Neuronal stem cell (in vitro differentiated cells): ENCODE data around the gene KRTAP10-6.

Experiments
- DNase-seq: peaks from one replicate; pipeline ENCODE4 v3.0.0-alpha.2; 2013; ENCODE audit warnings: low spot score
- H2AFZ ChIP-seq: one replicate; pipeline ENCODE4 v1.6.1; 2013; ENCODE audit warnings: mild to moderate bottlenecking, low read length, inconsistent platforms
- H2AK5ac ChIP-seq: 2 replicates; pipeline ENCODE4 v1.6.1; 2013; ENCODE audit warnings: low read depth, mild to moderate bottlenecking, inconsistent platforms, low read length, moderate library complexity, mixed read lengths
- H2BK120ac ChIP-seq: 2 replicates; pipeline ENCODE4 v1.6.1; 2013; ENCODE audit warnings: low read depth, mild to moderate bottlenecking, inconsistent platforms, low read length, moderate library complexity, mixed read lengths
- H2BK12ac ChIP-seq: one replicate; pipeline ENCODE4 v1.6.1; 2013; ENCODE audit warnings: low read length, inconsistent platforms
- H2BK15ac ChIP-seq: 2 replicates; pipeline ENCODE4 v1.6.1; 2013; ENCODE audit warnings: mild to moderate bottlenecking, low read length, inconsistent platforms, mixed read lengths
- H2BK5ac ChIP-seq: one replicate; pipeline ENCODE4 v1.6.1; 2013; ENCODE audit warnings: inconsistent platforms, mild to moderate bottlenecking, low read length, moderate library complexity
- H3K14ac ChIP-seq: one replicate; pipeline ENCODE4 v1.6.1; 2013; ENCODE audit warnings: low read length, inconsistent platforms
- H3K18ac ChIP-seq: 2 replicates; pipeline ENCODE4 v1.6.1; 2013; ENCODE audit warnings: low read length, inconsistent platforms
- H3K23ac ChIP-seq: 2 replicates; pipeline ENCODE4 v1.6.1; 2013; ENCODE audit warnings: low read depth, mild to moderate bottlenecking, mixed read lengths, low read length, inconsistent platforms; ENCODE audit not compliant: poor library complexity
- H3K27ac ChIP-seq: replicated peaks from 3 replicates; pipeline ENCODE4 v1.5.1; 2013; ENCODE audit warnings: low read length, inconsistent platforms
- H3K27me3 ChIP-seq, 3 experiments: 2 replicates each; pipeline ENCODE4 v1.6.1; 2013; ENCODE audit warnings: low read length in 3 of 3, mild to moderate bottlenecking in 2 of 3, inconsistent platforms in 1 of 3, low read depth in 1 of 3, mixed read lengths in 1 of 3, moderate library complexity in 1 of 3; ENCODE audit not compliant: control insufficient read depth in 3 of 3, insufficient read depth in 3 of 3
- H3K36me3 ChIP-seq, 2 donors: replicated peaks in 1 of 2; 2 replicates each; pipeline ENCODE4 v1.6.1; 2013; ENCODE audit warnings: low read length in 2 of 2; ENCODE audit not compliant: control insufficient read depth in 2 of 2, insufficient read depth in 2 of 2
- H3K4ac ChIP-seq: 2 replicates; pipeline ENCODE4 v1.6.1; 2013; ENCODE audit warnings: inconsistent platforms, mild to moderate bottlenecking, low read length, moderate library complexity
- H3K4me1 ChIP-seq, 2 donors: 1 replicate in 1 of 2; 2 replicates in 1 of 2; pipeline ENCODE4 v1.6.1; 2013; ENCODE audit warnings: low read length in 2 of 2, low read depth in 1 of 2; ENCODE audit not compliant: control insufficient read depth in 2 of 2, insufficient read depth in 1 of 2
- H3K4me2 ChIP-seq: one replicate; pipeline ENCODE4 v1.6.1; 2013; ENCODE audit warnings: mild to moderate bottlenecking, low read length, inconsistent platforms; ENCODE audit not compliant: insufficient read depth, poor library complexity, severe bottlenecking
- H3K4me3 ChIP-seq, 2 donors: 2 replicates each; pipeline ENCODE4 v1.5.1; 2013; ENCODE audit warnings: low read length in 2 of 2, mild to moderate bottlenecking in 2 of 2, inconsistent platforms in 1 of 2, moderate library complexity in 1 of 2
- H3K79me1 ChIP-seq: one replicate; pipeline ENCODE4 v1.6.1; 2013; ENCODE audit warnings: low read depth, mild to moderate bottlenecking, inconsistent platforms, low read length, moderate library complexity
- H3K9ac ChIP-seq: one replicate; pipeline ENCODE4 v1.6.1; 2013; ENCODE audit warnings: mild to moderate bottlenecking, low read depth, low read length, inconsistent platforms; ENCODE audit not compliant: poor library complexity
- H3K9me3 ChIP-seq, 2 donors: replicated peaks in 1 of 2; 2 replicates each; pipeline versions ENCODE3 to v1.6.1; 2013; ENCODE audit warnings: low read length in 2 of 2, mild to moderate bottlenecking in 2 of 2, inconsistent platforms in 1 of 2, low read depth in 1 of 2, mixed read lengths in 1 of 2, moderate library complexity in 1 of 2; ENCODE audit not compliant: control insufficient read depth in 2 of 2, insufficient read depth in 1 of 2
- H4K8ac ChIP-seq: one replicate; pipeline ENCODE4 v1.6.1; 2013; ENCODE audit warnings: low read depth, mild to moderate bottlenecking, inconsistent platforms, low read length, moderate library complexity
- H4K91ac ChIP-seq: one replicate; pipeline ENCODE4 v1.6.1; 2013; ENCODE audit warnings: low read length, low read depth, mild to moderate bottlenecking, inconsistent platforms; ENCODE audit not compliant: poor library complexity
- WGBS, 2 donors: extraction: QIAGEN DNeasy Blood & Tissue Kit; methylation state at CpG; one replicate each; pipeline ENCODE4 v1.1.7; 2013; ENCODE audit warnings: missing lambda C conversion rate in 2 of 2, mixed read lengths in 1 of 2; ENCODE audit not compliant: insufficient read length in 2 of 2, insufficient replicate concordance in 1 of 2; ENCODE audit errors: extremely low coverage in 2 of 2; 5-methylcytosine and 5-hydroxymethylcytosine counted together

Gene KRTAP10-6

DNA sequence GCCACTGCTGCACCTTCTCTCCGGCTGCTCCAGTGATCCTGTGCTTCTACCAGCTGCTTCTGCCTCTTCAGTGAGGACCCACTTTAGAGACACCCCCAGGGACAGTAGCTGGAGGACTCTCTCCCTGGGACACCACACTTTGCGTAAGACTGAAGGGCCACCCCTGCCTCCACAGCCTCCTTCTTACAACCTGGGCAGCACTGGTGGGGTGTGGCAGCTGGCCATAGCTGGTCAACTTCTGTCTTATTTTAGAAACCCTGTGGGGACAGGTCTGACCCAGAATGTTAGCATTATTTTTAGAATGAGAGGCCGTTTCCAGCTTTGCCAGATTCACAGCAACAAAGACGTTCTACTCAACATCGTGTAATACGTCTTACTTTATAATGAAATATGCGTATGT, 33.5 kb upstream of the KRTAP10-6 start:
- H2BK120ac ChIP-seq: no peak overlapping the region
- H2BK12ac ChIP-seq: no peak overlapping the region
- no peak overlapping the region for H3K4ac ChIP-seq
- no peak overlapping the region for H2AFZ ChIP-seq
- no peak overlapping the region for H2BK5ac ChIP-seq
- WGBS, 2 donors: no CpG with 5 or more reads among the region's 7 CpGs
- H3K27me3 ChIP-seq: no peaks in the 10 kb centered on the region
- no peak overlapping the region for H3K14ac ChIP-seq
- no peak overlapping the region for H4K91ac ChIP-seq
- no peak overlapping the region for H3K18ac ChIP-seq
- no peaks in the 10 kb centered on the region for H3K79me1 ChIP-seq
- H2AK5ac ChIP-seq: no peak overlapping the region
- no peak overlapping the region for H3K4me3 ChIP-seq
- H3K4me2 ChIP-seq: no peak overlapping the region
- H3K9ac ChIP-seq: no peak overlapping the region
- no peaks in the 10 kb centered on the region for H3K36me3 ChIP-seq
- H4K8ac ChIP-seq: no peak overlapping the region
- H2BK15ac ChIP-seq: no peak overlapping the region
- peaks cover 4 to 8% of the 10 kb centered on the region in 2 donors for H3K9me3 ChIP-seq
- H3K27ac ChIP-seq: no peak overlapping the region
- DNase-seq: no peak
- no peak overlapping the region for H3K23ac ChIP-seq
- no peaks in the 10 kb centered on the region for H3K4me1 ChIP-seq

DNA sequence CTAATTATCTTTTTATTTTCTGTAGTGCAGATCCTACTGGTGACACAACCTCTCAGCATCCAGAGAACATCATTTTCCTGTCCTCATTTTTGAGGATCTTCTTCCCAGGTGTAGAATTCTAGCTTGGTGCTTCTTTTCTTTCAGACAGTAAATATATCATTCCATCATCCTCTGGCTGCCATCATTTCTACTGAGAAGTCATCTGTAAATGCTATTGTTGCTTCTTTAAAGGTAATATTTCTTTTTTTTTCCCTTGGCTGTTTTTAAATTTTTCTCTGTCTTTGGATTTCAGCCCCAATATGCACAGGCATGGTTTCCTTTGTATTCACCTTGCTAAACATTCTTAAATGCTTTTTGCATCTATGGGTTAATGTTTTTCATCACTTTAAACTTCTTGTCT, 31.3 kb upstream of the KRTAP10-6 start:
- Histone ChIP-seq H2BK12ac (no peak overlapping the region), H3K4me1 (no peaks in the 10 kb centered on the region), H2BK15ac (no peak overlapping the region), H3K23ac (no peak overlapping the region), H2AFZ (no peak overlapping the region), H4K8ac (no peak overlapping the region), H3K79me1 (no peaks in the 10 kb centered on the region), H2BK120ac (no peak overlapping the region), H3K27me3 (no peaks in the 10 kb centered on the region), H3K18ac (no peak overlapping the region), H3K14ac (no peak overlapping the region), H3K9ac (no peak overlapping the region), H2BK5ac (no peak overlapping the region), H4K91ac (no peak overlapping the region), H3K9me3 (peaks cover 8 to 10% of the 10 kb centered on the region in 2 donors), H2AK5ac (no peak overlapping the region), H3K27ac (no peak overlapping the region), H3K36me3 (no peaks in the 10 kb centered on the region), H3K4ac (no peak overlapping the region), H3K4me3 (no peak overlapping the region), H3K4me2 (no peak overlapping the region)
- no peak for DNase-seq

DNA sequence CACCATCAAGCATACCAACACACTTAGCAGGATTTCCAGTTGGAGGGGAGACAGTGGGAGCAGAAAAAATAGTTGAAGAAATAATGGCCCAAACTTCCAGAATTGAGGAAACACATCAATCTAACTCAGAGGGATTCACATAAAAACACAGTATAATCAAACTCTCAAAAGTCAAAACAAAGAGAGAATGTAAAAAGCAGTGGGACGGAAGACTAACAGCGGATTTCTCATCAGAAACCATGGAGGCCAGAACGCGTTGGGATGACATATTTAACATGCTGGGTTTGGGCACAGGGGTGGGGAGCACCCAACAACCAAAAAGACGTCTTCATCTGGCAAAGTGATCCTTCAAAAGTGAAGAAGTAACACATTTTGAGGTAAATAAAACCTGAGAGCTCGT, 27.6 kb upstream of the KRTAP10-6 start:
- Histone ChIP-seq H3K27me3 (no peaks in the 10 kb centered on the region), H3K36me3 (no peaks in the 10 kb centered on the region), H2BK120ac (no peak overlapping the region), H3K4me1 (no peaks in the 10 kb centered on the region), H4K91ac (no peak overlapping the region), H2BK12ac (no peak overlapping the region), H2AFZ (no peak overlapping the region), H3K79me1 (no peaks in the 10 kb centered on the region), H2BK15ac (no peak overlapping the region), H3K9me3 (peaks cover 8 to 9% of the 10 kb centered on the region in 2 donors), H2AK5ac (no peak overlapping the region), H3K14ac (no peak overlapping the region), H3K18ac (no peak overlapping the region), H3K23ac (no peak overlapping the region), H3K4me2 (no peak overlapping the region), H3K4me3 (no peak overlapping the region), H2BK5ac (no peak overlapping the region), H4K8ac (no peak overlapping the region), H3K9ac (no peak overlapping the region), H3K27ac (no peak overlapping the region), H3K4ac (no peak overlapping the region)
- DNase-seq: no peak
- no CpG with 5 or more reads among the region's 6 CpGs for WGBS, 2 donors

DNA sequence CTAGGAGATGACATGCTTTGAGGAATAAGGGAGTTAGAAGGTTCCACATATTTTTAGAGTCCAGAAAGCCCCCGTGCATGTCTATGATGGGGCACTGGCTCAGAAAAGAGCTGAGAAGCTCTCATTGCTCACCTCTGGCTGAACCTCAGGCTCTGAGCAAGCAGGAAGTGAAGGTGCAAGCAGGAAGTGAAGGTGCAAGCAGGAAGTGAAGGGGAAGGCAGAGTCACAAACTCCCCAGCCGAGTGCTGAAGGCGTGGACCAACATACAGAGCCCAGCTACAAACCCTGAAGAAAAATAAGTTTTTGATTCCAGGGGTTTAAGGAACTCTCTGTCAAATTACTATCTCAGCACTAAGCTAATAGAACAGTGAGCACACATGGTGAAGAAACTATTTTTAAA, 26.6 kb upstream of the KRTAP10-6 start:
- Histone ChIP-seq H4K8ac (no peak overlapping the region), H4K91ac (no peak overlapping the region), H3K4ac (no peak overlapping the region), H3K27ac (no peak overlapping the region), H2BK15ac (no peak overlapping the region), H2AFZ (no peak overlapping the region), H3K4me2 (no peak overlapping the region), H3K4me1 (no peaks in the 10 kb centered on the region), H2BK120ac (no peak overlapping the region), H3K36me3 (no peaks in the 10 kb centered on the region), H3K14ac (no peak overlapping the region), H3K27me3 (no peaks in the 10 kb centered on the region), H2AK5ac (no peak overlapping the region), H3K9ac (no peak overlapping the region), H3K79me1 (no peaks in the 10 kb centered on the region), H3K4me3 (no peak overlapping the region), H3K18ac (no peak overlapping the region), H3K9me3 (peaks cover 5% of the 10 kb centered on the region in 2 donors), H2BK5ac (no peak overlapping the region), H2BK12ac (no peak overlapping the region), H3K23ac (no peak overlapping the region)
- WGBS, 2 donors: no CpG with 5 or more reads among the region's 3 CpGs
- DNase-seq: no peak
